ENCODE measurements around the gene CEP83.
"Not testable (repeated sequence)": the region's sequence is repeated elsewhere in the genome, so short reads cannot be mapped to it uniquely, and the experiment has no call there.

Gene CEP83, protein sequence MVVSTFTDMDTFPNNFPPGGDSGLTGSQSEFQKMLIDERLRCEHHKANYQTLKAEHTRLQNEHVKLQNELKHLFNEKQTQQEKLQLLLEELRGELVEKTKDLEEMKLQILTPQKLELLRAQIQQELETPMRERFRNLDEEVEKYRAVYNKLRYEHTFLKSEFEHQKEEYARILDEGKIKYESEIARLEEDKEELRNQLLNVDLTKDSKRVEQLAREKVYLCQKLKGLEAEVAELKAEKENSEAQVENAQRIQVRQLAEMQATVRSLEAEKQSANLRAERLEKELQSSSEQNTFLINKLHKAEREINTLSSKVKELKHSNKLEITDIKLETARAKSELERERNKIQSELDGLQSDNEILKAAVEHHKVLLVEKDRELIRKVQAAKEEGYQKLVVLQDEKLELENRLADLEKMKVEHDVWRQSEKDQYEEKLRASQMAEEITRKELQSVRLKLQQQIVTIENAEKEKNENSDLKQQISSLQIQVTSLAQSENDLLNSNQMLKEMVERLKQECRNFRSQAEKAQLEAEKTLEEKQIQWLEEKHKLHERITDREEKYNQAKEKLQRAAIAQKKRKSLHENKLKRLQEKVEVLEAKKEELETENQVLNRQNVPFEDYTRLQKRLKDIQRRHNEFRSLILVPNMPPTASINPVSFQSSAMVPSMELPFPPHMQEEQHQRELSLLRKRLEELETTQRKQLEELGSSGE

DNA sequence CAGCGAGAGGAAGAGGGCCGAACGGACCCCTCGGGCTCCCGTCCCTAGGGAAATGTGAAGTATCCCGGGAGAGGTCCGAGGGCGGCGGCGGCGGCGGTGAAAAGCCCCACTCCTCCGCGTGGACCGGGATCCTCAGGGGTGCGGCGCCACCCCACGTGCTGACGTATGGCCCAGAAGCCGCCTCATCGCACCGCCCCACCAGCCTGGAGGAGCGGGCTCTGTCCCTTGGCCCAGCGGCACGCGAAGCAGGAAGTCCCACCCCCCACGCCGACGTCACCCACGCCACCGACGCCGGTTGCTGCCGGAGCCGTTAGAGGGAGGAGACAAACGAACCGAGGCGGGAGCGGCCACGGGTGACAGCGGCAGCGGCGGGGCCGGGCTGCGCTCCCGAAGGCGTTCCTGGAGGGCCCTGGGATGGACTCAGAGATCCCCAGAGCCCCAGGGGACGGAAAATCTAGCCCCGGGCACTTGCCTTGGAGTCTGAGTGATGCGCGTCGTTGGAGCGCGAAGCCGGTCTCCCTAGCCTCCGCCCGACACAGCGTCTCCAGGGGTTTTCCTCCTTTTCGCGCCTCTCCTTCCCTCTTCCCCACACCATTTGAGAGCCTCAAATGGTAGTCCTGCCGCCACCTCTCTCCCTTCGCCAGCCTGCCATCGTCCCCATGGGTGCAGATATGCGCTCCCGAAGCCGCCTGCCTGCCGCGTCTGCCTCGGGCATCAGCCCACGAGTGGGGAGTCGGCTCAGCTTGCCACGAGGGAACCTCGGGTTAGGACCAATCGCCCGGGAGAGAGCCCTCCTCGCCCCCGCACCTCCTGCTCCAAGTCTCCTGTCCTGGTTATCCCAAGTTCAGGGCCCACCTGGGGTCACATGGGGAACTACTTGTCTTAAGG is at the start of gene CEP83:
Gene CEP83 (minus strand): TSS at position 140 of the 888 bp plus-strand sequence. CDS start 47,377 bp downstream, outside the sequence.
- DNase-seq (ENCODE audit: low read depth, low spot score) = peak; percentile 91

DNA sequence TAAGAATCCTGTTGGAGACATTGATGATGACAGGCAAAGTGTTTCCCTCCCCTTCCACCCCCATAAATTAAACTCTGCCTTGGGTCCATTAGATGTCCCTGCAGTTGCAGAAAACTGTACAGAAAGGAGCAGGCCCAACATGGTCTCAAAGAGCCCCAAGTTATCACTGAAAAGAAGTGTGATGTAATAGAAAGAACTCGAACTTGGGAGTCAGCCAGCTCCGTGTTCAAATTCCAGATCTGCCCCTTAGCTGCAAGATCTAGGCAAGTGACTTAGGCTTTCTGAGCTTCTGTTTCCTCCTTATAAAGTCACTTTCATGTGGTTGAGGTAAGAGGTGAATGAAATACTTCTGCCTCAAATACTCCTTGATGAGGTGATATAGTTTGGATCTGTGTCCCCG is 49.6 kb upstream of the CEP83 start:
- DNase-seq (ENCODE audit: low read depth, low spot score) = no peak

DNA sequence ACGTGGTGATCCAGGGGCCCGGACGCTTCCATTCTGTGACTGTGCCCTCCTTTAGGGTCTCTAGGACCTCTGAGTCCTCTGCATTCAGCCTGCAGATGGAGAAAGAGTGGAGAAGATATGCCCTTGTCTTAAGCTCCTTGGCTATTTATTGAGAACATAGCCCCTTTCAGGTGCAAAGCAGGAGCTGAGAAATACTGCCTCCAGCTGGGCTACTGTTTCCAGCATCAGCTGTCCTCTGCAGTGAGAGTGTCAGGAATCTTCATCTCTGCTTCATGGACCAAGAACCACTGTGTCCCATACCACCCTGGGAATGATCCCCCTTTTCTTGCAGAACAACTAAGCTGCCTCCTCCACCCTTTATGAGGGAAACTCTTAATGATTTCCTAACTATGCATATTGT is 47.8 kb upstream of the CEP83 start:
- no peak for DNase-seq (ENCODE audit: low read depth, low spot score)

DNA sequence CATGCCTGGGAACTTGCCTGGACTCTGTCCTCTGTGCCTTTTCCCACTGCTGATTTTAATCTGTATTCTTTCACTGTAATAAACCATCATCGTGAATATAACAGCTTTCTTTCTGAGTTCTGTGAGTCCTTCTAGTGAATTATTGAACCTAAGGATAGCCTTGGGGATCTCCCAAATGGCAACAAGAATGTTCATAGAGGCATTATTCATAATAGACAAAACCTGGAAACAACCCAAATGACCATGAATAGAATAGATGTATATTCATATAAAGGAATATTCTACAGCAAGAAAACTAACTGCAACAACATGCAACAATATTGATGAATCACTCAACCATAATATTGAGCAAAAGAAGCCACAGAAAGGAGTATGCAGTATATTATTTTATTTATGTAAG is 44.7 kb upstream of the CEP83 start:
- no peak for DNase-seq (ENCODE audit: low read depth, low spot score)

DNA sequence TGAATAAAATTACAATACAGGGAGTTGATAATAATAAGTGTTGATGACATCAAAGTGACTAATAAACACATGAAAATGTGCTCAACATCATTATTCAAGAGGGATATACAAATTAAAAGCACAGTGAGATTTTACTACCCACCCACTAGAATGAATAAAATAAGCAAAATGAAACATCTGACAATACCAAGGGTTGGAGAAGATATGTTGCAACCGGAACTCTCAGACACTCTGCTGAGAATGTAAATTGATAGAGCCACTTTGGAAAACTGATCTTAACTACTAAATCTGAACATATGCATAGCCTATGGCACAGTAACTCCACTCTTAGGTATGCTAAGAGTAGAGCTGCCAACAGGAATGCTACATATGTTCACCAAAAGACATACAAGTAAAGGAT is 44.0 kb upstream of the CEP83 start:
- DNase-seq (ENCODE audit: low read depth, low spot score) = no peak

DNA sequence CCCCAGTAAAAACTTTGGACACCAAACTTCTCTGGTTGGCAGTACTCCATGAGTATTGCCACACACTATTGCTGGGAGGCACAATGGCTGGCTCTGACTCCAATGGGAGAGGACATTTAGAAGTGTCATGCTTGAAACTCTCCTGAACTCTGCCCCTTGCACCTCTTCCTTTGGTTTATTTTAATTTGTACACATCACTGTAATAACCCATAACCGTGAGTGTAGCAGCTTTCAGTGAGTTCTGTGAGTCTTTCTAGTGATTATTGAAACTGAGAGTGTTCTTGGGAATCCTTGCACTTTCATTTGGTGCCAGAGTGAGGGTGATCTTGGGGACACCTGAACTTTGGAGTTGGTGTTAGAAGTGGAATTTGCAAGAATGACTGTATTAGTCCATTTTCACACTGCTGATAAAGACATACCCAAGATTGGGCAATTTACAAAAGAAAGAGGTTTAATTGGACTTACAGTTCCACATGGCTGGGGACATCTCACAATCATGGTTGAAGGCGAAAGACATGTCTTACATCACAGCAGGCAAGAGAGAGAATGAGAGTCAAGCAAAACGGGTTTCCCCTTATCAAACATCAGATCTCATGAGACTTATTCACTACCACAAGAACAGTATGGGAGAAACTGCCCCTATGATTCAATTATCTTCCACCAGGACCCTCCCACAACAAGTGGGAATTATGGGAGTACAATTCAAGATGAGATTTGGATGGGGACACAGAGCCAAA is 41.3 kb upstream of the CEP83 start:
- DNase-seq (ENCODE audit: low read depth, low spot score) = no peak

DNA sequence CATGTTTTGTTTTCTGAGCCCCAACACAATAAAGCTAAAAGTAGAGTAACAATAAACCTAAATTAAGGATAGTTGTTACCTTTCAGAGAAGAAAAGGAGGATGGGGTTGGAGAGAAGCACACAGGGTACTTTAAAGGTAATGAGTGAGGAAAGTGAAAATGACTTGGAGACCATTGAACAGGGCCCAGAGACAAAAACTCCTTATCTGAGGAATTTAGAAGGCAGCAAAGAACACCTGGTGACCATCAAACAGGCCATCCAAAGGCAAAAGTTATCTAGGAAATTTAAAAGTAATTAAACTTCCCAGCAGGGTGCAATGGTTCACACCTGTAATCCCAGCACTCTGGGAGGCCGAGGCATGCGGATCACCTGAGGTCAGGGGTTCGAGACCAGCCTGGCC is 39.0 kb upstream of the CEP83 start:
- no peak for DNase-seq (ENCODE audit: low read depth, low spot score)

DNA sequence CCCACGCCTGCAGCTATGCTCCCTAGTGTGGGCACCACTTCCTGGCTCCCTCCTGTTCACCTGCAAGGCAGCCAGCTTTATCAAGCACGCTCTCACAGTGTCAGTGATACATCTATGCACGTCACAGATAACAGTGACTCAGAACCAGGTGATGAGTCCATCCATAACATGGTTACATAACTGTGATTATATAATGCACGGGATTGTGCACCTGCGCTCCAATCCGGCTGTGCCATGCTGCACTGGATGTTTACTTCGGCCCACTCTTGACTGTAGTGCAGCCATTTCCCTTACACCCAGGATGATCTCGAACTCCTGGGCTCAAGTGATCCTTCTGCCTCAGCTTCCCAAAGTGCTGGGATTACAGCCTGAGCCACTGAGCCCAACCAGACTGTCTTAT is 38.4 kb upstream of the CEP83 start:
- DNase-seq (ENCODE audit: low read depth, low spot score) = no peak

DNA sequence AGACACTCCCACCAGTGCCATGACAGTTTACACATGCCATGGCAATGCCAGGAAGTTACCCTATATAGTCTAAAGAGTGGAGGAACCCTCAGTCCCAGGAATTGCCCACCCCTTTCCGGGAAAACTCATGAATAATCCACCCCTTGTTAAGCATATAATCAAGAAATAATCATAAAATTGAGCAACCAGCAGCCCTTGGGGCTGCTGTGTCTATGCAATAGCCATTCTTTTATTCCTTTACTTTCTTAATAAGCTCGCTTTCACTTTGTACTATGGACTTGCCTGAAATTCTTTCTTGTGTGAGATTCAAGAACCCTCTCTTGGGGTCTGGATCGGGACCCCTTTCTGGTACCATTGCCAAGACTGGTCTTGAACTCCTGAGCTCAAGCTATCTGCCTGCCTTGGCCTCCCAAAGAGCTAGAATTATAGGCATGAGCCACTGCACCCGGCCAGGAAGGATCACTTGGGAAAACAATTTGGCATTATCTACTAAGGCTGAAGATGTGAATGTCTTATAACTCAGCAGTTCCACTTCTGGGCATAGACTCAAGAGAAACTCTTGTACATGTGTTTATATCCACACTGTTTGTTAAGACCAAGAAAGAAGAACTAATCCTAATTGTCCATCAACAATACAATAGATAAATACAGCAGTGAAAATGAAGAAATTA is 35.9 kb upstream of the CEP83 start:
- no peak for DNase-seq (ENCODE audit: low read depth, low spot score)

DNA sequence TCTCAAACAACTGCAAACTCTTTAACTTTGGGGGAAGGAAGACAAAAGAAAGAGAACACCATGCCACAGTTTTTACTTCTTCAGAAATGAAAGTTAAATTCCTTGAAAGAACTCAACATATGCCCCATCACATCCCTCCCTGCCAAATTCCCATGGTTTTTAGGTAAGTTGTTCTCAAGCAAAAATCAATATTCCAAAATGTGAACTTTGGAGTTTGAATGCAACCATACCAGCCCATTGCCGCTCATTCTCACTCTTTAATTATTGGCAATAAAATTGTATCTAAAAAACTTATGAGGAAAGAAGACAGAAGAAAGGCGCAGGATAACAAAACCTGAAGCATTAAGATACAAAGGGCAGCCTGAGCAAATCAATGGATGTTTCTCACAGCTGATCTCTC is 31.8 kb upstream of the CEP83 start:
- DNase-seq (ENCODE audit: low read depth, low spot score) = no peak

DNA sequence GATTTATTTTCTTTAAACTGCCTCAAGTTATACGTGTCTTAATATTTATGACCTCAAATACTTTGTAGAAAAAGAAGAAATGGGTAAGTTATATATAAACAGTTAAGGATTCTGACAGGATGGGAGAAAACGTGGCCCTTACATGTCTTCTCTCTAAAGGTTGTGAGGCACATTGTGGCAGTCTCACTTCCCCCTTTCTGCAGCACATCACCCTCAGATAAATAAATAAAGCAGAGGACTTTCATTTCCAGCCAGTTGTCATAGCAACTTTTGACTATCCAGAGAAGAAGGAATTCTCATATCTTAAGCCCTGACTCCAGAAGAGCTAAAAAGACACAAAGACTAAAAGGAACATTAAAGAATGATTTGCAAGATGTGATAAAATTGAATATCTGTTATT is 28.8 kb upstream of the CEP83 start:
- DNase-seq (ENCODE audit: low read depth, low spot score) = no peak

DNA sequence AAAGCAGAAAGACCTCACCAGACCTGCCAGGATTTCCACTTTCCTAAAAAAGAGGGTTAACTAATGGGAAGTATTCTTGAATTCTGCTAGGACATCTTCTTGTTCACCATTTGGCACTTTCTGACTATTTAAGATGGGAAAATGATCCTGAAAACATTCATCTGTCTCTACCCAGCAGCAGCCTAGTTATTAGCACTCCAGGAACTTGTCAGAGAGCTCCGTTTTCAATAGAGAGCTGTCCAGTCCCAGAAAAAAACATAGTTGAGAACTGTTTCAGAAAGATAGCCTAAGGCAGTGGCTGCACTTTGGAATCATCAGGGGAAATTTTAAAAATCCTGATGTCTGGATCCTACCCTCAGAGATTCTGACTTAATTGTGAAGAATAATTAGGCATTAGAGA is 22.1 kb upstream of the CEP83 start:
- no peak for DNase-seq (ENCODE audit: low read depth, low spot score)

DNA sequence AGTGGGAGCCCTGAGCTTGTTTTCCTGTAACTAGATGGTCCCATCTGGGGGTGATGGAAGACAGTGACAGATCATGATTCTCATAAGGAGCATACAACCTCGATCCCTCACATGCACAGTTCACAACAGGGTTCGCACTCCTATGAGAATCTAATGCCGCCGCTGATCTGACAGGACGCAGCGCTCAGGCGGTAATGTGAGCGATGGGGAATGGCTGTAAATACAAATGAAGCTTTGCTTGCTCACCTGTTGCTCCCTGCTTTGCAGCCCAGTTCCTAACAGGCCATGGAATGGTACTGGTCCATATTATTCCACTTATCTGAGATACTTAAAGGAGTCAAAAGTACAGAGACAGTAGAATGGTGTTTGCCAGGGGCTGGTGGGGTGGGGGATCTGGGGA is 9.9 kb upstream of the CEP83 start:
- no peak for DNase-seq (ENCODE audit: low read depth, low spot score)

DNA sequence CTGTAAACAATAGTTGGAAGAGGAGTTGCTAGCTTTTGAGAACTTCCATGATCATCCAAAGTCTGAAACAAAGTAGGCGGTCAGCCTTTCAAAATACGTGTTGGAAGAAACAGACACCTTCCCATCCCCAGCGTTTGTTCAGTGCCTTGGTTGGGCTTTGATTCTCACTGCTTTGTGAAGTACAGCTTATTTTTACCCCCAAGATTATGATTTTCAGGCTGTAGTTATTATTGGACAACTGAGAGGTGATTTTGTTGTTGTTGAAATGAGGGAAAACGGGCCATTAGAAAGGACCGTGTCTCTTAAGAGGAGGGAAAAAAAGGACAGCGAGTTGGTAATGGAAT is 921 bp upstream of the CEP83 start:
- DNase-seq (ENCODE audit: low read depth, low spot score) = no peak

DNA sequence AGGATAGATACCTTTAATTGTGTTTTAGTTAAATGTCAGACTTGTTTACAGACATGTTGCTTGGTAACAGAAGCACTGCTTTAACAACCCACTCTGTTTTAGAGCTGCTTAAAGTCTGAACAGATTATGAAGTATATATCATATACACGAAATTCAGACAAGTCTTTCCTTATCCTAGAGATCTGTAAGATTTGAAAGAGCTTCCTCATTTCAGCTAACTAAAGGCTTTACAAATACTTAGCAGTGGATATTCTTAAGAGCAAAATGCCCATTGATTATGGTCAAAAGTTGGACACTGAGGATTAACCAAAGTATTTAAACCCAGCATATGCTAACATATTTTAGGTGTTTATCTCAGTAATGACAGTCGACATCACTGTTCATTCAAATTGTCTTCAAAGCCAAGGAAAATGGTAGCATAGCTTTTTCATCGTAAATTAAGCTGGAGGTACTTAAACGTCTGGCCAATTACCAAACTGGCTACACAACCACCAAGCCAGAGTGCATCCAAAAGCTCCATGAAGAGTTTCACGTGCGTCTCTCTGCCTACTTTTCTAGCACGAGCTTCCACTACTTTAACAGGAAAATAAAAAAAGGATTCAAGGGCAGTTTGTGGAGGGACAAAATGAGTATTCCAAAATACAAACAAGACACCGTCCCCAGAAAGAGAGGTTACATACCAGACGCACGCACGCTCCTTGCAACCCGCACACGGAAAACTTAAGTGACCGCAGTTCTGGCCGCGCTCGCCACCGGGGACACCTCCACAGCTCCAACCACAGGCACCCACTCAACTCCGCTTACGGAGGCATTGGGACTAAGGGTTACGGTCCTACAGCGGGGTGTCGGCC is 565 bp downstream of the CEP83 start:
- DNase-seq (ENCODE audit: low read depth, low spot score) = no peak

DNA sequence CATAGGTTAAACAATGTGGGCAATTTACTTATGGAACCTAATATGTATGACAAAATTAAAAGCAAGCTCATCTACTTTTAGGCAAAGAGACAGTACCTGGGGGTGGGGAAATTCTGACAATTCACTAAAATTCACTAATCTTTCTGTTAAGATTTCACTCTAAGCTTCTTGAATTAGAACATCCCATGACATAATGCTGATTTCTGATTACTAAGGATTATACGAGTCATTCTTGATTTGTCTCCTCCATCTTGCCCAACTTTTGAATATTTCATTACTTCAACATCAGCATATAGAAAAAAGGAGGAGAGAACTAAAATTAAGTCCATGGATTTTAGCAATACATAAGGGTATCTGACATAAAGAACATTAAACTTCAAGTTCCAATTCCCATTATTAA is 2.4 kb downstream of the CEP83 start:
- DNase-seq (ENCODE audit: low read depth, low spot score) = no peak

DNA sequence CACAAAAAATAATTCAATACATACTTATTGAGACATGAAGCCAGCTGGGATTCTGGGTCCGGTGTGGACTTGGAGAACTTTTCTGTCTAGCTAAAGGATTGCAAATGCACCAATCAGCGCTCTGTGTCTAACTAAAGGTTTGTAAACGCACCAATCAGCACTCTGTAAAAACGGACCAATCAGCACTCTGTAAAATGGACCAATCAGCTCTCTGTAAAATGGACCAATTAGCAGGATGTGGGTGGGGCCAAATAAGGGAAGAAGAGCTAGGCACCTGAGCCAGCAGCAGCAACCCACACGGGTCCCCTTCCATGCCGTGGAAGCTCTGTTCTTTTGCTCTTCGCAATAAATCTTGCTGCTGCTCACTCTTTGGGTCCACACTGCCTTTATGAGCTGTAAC is 5.3 kb downstream of the CEP83 start:
- not testable (repeated sequence) for DNase-seq (ENCODE audit: low read depth, low spot score)

DNA sequence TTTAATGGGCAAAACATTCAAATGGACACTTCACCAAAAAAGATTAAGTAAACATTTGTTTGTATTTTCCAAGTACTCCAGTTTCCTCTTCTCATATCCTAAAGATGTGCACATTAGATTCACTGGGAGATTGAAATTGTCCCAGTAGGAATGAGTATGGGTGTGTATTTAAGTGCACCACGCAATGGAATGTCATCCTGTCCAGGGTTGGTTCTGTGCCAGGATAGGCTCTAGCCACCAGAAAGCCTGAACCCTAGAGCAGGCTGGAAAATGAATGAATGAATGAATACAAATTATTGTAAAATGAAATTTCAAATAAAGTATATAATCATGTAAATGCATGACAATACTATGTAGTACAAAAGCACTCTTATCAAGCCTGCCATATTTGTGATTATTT is 14.0 kb downstream of the CEP83 start:
- DNase-seq (ENCODE audit: low read depth, low spot score) = no peak

DNA sequence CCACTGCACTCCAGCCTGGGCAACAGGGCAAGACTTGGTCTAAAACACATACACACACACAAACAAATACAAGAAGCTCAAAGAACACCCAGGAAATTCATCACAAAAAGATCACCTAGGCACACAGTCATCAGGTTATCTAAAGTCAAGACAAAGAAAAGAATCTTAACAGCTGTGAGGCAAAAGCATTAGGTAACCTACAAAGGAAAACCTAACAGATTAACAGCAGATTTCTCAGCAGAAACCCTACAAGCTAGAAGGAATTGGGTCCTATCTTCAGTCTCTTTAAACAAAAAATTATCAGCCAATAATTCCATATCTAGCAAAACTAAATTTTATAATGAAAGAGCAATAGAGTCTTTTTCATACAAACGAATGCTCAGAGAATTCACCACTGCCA is 22.4 kb downstream of the CEP83 start:
- no peak for DNase-seq (ENCODE audit: low read depth, low spot score)

DNA sequence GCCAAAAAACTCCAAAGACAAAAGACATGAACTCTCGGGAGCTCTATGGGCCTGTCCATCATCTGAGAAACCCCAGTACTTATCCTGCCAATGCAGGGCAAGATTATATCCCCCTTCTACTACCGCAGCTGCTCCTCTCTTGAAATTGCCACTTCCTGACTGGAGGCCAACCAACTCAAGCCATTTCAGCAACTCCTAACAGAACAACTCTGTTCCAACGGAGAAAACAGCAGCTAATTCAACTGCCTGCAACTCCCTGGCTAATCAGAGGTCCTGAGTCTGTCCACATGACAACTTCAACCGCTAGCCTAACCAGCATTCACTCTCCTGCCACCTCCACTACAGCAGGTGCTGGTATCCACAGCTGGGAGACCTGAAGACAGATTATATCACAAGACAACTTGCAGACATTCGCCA is 24.1 kb downstream of the CEP83 start:
- DNase-seq (ENCODE audit: low read depth, low spot score) = no peak
